WERI-Rb-1 (cell line): ENCODE data around the gene RAB36.

Experiments
- DNase-seq: peaks from one replicate; pipeline ENCODE4 v3.0.0-alpha.2; 2020
- H3K27ac ChIP-seq: fragments of 250-450 bp; sonication (Bioruptor Pico); 2 replicates; pipeline ENCODE4 v1.5.1; 2020; ENCODE audit warnings: mild to moderate bottlenecking, moderate library complexity
- H3K27me3 ChIP-seq: fragments of 250-450 bp; sonication (Bioruptor Pico); 2 replicates; pipeline ENCODE4 v1.5.1; 2021; ENCODE audit warnings: mild to moderate bottlenecking, low read depth, moderate library complexity; ENCODE audit not compliant: insufficient read depth, severe bottlenecking
- H3K36me3 ChIP-seq: fragments of 250-450 bp; sonication (Bioruptor Pico); 2 replicates; pipeline ENCODE4 v1.5.1; 2020; ENCODE audit warnings: mild to moderate bottlenecking, moderate library complexity
- H3K4me3 ChIP-seq: 2 replicates; pipeline ENCODE4 v1.5.1; 2011; ENCODE audit warnings: low read depth, mild to moderate bottlenecking, control low read depth, low read length
- H3K9me3 ChIP-seq: fragments of 250-450 bp; sonication (Bioruptor Pico); 2 replicates; pipeline ENCODE4 v1.5.1; 2021; ENCODE audit warnings: mild to moderate bottlenecking, moderate library complexity; ENCODE audit not compliant: severe bottlenecking
- TF ChIP-seq, protein P1 (sequence below): IDR thresholded peaks from 2 replicates; pipeline ENCODE4 v1.5.1; 2011; ENCODE audit warnings: low read depth, mild to moderate bottlenecking, control low read depth, inconsistent platforms, low read length

The RAB36 gene

DNA sequence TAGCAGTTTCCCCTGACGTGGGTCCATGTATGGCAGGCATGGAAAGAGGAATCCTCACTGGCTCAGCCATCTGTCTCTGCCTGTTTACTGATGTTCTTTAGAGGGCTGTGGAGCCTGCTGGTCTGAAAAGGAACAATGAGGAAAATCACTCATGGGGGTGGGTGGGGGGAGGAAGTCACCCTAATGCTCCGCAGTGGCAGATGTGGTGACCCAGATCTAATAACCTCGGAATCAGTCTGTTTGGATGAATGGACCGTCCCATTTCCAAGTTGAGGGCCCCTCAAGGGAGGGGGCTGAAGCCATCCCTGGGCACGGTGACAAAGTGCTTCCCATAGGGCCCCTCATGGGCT lies 39.5 kb downstream of the RAB36 start:
- peak; percentile 56 for DNase-seq
- Histone ChIP-seq H3K9me3 (no peaks in the 10 kb centered on the region), H3K36me3 (peaks cover 59% of the 10 kb centered on the region), H3K4me3 (peak overlapping the region; percentile 20), H3K27ac (peak overlapping the region; percentile 90), H3K27me3 (no peaks in the 10 kb centered on the region)
- TF ChIP-seq, protein P1, sequence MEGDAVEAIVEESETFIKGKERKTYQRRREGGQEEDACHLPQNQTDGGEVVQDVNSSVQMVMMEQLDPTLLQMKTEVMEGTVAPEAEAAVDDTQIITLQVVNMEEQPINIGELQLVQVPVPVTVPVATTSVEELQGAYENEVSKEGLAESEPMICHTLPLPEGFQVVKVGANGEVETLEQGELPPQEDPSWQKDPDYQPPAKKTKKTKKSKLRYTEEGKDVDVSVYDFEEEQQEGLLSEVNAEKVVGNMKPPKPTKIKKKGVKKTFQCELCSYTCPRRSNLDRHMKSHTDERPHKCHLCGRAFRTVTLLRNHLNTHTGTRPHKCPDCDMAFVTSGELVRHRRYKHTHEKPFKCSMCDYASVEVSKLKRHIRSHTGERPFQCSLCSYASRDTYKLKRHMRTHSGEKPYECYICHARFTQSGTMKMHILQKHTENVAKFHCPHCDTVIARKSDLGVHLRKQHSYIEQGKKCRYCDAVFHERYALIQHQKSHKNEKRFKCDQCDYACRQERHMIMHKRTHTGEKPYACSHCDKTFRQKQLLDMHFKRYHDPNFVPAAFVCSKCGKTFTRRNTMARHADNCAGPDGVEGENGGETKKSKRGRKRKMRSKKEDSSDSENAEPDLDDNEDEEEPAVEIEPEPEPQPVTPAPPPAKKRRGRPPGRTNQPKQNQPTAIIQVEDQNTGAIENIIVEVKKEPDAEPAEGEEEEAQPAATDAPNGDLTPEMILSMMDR, result no peak

DNA sequence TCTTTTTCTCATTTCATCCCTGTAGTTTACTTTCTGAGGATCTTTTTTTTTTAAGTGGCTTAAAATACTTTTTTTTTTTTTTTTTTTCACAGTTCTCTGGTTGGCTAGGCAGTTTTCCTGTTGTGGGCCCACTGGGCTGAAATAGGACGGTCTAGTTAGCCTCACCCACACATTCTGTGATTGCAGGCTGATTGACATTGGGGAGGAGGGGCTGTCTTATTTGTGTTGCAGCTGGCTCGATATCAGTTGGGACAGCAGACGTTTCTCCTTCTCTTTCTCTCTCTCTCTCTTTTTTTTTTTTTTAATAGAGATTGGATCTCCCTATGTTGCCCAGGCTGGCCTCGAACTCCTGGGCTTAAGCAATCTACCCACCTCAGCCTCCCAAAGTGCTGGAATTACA lies 41.9 kb downstream of the RAB36 start:
- Histone ChIP-seq H3K36me3 (peaks cover 70% of the 10 kb centered on the region), H3K27ac (no peak overlapping the region), H3K4me3 (no peak overlapping the region), H3K9me3 (no peaks in the 10 kb centered on the region), H3K27me3 (no peaks in the 10 kb centered on the region)
- TF ChIP-seq, protein P1, result no peak
- DNase-seq, result no peak

DNA sequence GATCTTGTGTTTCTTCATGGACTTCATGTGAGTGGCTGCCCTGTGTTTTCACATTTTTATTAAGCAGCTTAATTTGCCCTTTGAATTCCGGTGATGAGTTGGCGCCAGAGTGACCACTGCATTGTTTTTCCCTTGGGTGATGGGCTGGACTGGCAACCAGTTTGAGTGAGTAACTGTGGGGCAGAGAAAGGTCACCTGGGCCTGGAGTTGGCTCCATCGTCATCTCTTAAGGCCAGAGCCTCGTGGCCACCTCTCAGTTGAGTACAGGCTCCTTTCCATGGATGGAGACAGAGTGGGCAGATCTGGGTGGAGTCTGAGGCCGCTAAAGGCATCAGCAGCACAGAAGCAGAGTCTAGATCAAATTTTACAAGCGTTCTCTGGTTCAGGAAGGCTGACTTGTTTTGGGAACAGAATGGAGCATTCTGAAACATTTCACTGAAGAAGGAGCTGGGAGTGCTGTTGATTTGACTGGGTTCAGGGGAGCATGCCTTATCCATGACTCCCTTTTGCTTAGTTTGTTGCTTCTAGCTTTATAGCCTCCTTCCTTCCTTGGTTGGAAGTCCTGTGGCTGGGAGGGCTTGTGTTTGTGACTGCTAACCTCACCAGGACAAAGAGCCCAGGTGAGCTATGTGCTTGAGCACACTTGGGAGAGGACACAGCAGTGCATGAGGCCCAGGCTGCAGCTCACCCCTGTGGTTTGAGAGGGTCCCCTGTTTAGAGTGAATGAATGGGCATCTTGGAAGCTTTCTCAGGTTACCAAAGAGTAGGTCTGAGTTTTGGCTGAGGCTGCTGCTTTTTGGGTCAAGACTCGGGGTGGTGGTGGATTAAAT lies 42.8 kb downstream of the RAB36 start:
- Histone ChIP-seq H3K4me3 (no peak overlapping the region), H3K27me3 (no peaks in the 10 kb centered on the region), H3K9me3 (no peaks in the 10 kb centered on the region), H3K36me3 (peaks cover 61% of the 10 kb centered on the region), H3K27ac (peak overlapping the region; percentile 32; the same call in 1 of the 2 replicates)
- TF ChIP-seq, protein P1, result no peak
- DNase-seq, result no peak

DNA sequence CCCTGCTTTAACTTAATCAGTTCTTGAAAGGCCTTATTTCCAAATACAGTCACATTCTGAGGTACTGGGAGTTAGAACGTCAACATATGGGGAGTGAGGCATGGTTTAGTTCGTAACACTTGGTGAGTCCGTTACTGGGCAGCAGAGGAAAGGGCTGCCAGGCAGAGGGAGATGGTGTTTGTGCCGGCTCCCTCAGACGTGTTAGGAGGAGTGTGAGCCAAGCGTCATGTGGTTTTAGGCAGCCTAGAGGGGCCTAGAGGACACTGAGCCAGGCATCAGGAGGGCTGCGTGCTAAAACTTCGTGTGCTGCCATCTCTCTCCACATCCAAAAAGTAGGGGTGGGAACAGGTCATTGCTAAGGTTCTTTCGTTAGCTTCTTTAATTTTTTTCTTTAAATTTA lies 45.2 kb downstream of the RAB36 start:
- no peak for DNase-seq
- Histone ChIP-seq H3K27ac (peak overlapping the region; percentile 83), H3K4me3 (no peak overlapping the region), H3K27me3 (no peaks in the 10 kb centered on the region), H3K9me3 (no peaks in the 10 kb centered on the region), H3K36me3 (peaks cover 54% of the 10 kb centered on the region)
- TF ChIP-seq, protein P1, result no peak

DNA sequence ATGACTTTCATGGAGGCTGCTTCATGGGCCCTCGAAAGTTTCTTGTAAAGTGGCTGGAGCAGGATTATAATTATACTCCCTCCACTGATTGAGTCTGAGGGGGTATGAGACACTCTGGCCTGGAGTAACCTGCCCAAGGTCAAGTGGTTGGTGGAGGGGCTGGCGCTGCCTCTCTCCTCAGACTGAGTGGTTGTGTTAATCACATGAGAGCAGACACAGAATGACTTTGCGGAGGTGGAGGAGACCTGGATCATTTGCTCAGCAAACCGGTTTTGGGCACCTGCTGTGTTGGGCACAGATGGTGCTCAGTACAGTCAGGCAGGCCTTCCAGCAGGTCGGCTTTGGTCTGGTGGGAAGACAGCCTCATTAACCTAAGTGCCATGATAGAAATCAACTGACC lies 46.9 kb downstream of the RAB36 start:
- H3K9me3 ChIP-seq, result no peaks in the 10 kb centered on the region
- peak overlapping the region; percentile 93 for H3K27ac ChIP-seq
- TF ChIP-seq, protein P1, result no peak
- no peaks in the 10 kb centered on the region for H3K27me3 ChIP-seq
- H3K4me3 ChIP-seq, result no peak overlapping the region; the same call in 1 of the 2 replicates
- peak; percentile 95 for DNase-seq
- H3K36me3 ChIP-seq, result peaks cover 49% of the 10 kb centered on the region

DNA sequence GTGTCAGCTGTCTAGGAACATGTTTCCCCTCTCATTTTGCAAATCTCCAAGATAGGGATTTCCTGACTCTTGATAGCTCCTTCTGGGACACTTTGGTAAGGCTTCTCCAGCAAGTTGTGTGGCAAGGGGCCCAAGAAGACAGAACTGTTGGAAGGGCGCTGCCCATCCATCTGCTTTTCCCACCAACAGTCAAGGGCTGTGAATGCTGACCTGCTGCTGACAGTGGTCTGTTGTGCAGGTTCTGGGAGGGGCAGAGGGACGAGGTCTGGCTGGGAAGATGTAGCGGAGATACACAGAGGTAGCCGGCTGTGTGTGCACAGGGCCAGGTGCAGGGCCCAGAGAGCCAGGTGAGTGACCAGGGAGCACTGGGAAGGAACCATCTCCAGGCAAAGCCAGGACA lies 47.3 kb downstream of the RAB36 start:
- TF ChIP-seq, protein P1, result no peak
- no peaks in the 10 kb centered on the region for H3K9me3 ChIP-seq
- no peaks in the 10 kb centered on the region for H3K27me3 ChIP-seq
- peak overlapping the region; percentile 10 for H3K4me3 ChIP-seq
- peak overlapping the region; percentile 93 for H3K27ac ChIP-seq
- DNase-seq, result no peak
- H3K36me3 ChIP-seq, result peaks cover 47% of the 10 kb centered on the region
